ENCODE measurements around the gene EHMT1.
"Not testable (repeated sequence)": the region's sequence is repeated elsewhere in the genome, so short reads cannot be mapped to it uniquely, and the experiment has no call there.

Gene EHMT1

GRCh38 chr9:137789295-137789895 lies 170.6 kb downstream of the EHMT1 start:
- no peak for DNase-seq (ENCODE audit: extremely low spot score, insufficient read length, low read depth)
- FAIRE-seq, result no peak

DNA sequence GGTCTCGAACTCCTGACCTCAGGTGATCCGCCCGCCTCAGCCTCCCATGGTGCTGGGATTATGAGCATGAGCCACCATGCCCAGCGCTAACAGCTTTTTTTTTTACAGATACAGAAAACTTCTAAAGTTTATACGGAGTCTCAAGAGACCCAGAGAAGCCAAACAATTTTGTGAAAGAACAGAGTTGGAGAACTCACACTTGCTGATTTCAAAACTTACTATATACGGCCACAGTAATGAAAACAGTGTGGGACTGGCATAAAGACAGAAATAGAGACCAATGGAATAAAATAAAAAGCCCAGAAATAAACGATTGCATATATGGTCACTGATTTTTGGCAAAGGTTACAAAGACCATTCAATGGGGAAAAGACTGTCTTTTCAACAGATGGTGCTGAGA lies 173.1 kb downstream of the EHMT1 start:
- FAIRE-seq (no peak), DNase-seq (ENCODE audit: extremely low spot score, insufficient read length, low read depth) (no peak)

DNA sequence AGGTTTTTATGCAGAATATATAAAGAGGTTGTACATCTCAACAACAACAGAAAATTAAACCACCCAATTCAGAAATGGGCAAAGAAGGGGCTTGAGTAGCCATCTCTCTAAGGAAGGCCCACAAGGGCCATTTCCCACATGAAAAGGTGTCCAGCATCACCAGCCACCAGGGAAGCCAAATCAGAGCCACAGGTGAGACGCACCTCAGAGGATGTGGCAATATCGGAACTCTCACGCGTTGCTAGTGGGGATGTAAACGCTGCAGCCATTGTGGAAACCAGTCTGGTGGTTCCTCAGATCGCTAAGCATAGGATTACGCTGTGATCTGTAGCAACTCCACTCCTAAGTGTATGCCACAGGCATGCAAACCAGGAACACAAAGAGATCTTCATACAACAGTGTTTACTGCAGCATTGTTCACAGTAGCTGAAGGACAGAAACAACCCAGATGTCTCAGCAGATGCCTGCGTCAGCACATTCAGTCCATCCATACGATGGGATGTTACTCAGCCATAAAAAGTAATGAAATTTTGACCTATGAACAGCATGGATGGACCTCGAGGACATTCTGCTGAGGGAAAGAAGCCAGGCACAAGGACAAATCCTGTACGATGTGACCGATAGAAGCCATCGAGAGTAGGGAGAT lies 174.5 kb downstream of the EHMT1 start:
- FAIRE-seq (no peak), DNase-seq (ENCODE audit: extremely low spot score, insufficient read length, low read depth) (no peak)

GRCh38 chr9:137795156-137795666 lies 176.4 kb downstream of the EHMT1 start:
- FAIRE-seq, result no peak

GRCh38 chr9:137797206-137798120 lies 178.7 kb downstream of the EHMT1 start:
- FAIRE-seq (no peak), DNase-seq (ENCODE audit: extremely low spot score, insufficient read length, low read depth) (no peak)

More at GRCh38 chr9:137795156-137795666, 176.4 kb downstream of the EHMT1 start:
- DNase-seq (ENCODE audit: extremely low spot score, insufficient read length, low read depth), result no peak

DNA sequence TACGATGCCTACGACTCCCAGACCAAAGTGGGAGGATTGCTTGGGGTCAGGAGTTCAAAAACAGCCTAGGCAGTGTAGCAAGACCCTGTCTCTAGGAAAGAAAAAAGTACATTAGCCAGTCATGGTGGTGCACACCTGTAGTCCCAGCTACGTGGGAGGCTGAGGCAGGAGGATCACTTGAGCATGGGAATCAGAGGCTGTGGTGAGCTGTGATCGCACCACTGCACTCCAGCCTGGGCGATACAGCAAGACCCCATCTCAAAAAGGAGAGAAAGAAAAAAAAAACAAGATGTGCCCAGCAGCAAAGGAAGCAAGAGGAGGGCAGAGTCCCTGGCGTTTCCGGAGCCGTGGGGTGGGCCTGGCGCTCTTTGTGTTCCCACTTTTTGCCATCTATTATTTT lies 179.3 kb downstream of the EHMT1 start:
- FAIRE-seq (no peak), DNase-seq (ENCODE audit: extremely low spot score, insufficient read length, low read depth) (no peak)

DNA sequence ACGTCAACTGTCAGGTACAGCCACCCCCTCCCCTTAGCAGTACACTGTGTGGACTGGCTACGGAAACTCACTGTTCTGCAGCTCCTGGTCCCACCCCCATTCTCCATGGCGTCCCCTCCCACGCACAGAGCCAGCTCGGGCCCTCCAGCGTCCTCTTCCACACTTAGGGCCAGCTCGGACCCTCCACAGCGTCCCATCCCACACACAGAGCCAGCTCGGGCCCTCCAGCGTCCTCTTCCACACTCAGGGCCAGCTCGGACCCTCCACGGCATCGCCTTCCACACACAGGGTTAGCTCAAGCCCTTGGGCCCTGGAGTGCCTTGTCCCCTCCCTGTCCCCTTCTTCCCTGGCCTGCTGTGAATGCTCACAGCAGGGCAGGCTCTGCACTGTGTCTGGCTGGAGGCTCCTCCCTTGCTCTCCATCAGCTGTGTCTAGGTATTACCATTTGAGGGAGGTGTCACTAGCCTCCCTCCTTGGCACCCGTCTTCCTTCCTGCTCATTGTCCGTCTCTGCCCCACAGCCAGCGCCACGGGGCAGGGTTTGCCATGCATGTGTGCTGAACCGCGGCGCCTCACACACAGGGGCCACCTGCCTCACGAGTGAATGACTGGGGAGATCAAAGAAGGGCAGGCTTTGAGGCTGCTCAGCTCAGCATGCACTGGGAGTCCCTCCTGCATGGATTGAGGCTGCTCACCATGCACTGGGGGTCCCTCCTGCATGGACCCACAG lies 180.3 kb downstream of the EHMT1 start:
- no peak for FAIRE-seq
- DNase-seq (ENCODE audit: extremely low spot score, insufficient read length, low read depth), result no peak

DNA sequence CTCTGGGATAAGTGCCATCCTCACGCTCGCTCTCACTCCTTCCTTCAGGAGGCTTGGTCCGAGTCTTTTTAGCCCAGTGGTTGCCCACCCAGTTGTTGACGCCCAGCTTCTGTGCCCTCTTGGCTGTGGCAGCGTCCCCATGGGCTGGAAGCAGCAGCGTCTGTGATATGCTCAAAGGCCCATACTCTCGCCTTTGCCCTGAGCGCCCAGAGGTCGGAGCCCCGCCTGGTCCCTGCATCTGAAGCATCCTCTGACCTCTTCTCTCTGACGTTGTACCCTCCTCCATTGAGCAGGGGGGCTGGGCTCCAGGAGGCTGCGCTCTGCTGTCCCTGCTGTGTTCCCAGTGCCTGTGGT lies 180.8 kb downstream of the EHMT1 start:
- no peak for FAIRE-seq
- no peak for DNase-seq (ENCODE audit: extremely low spot score, insufficient read length, low read depth)

- DNase-seq (ENCODE audit: extremely low spot score, insufficient read length, low read depth) (no peak), FAIRE-seq (no peak)
Observed at GRCh38 chr9:137800196-137801022, 181.6 kb downstream of the EHMT1 start.

DNA sequence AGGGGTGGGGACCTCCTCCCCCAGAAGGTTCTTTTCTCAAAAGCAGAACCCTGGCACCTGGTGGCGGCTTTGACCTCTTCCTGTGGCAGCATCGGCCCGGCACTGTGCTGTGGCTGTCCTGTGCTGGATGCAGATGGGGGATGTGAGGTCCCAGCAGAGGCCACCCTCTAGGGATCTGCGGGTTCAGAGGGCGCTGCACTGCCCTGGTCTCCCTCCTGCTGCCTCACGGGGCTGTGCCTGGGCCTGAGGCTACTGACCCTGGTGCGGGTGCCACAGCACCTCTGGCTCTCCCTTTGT lies 182.2 kb downstream of the EHMT1 start:
- DNase-seq (ENCODE audit: extremely low spot score, insufficient read length, low read depth) (no peak), FAIRE-seq (no peak)

GRCh38 chr9:137802021-137802420 lies 183.2 kb downstream of the EHMT1 start:
- FAIRE-seq (no peak), DNase-seq (ENCODE audit: extremely low spot score, insufficient read length, low read depth) (no peak)

- no peak for FAIRE-seq
Observed at GRCh38 chr9:137802521-137803243, 183.9 kb downstream of the EHMT1 start.

DNA sequence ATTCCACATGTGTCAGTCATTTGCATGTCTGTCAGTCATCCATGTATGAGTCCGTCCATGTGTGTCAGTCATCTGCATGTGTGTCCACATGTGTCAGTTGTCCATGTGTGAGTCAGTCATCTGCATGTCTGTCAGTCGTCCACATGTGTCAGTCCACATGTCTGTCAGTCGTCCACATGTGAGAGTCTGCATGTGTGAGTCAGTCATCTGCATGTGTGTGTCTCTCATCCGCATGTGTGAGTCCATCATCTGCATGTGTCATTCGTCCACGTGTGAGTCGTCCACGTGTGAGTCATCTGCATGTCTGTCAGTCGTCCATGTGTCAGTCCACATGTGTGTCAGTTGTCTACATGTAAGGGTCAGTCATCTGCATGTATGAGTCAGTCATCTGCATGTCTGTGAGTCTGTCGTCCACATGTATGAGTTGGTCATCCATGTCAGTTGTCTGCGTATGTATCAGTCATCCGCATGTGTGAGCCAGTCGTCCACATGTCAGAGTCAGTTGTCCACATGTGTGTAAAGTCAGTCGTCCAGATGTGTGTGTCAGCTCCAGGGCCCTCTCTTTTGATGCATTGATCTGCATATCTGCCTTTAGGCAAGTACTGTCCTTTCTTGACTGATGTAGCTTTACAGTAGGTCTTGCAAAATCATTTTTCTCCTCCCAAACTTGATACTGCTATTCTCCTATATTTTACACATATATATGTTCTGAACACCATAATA lies 186.3 kb downstream of the EHMT1 start:
- DNase-seq (ENCODE audit: extremely low spot score, insufficient read length, low read depth) (no peak), FAIRE-seq (no peak)

More at GRCh38 chr9:137802521-137803243, 183.9 kb downstream of the EHMT1 start:
- no peak for DNase-seq (ENCODE audit: extremely low spot score, insufficient read length, low read depth)

- FAIRE-seq (no peak), DNase-seq (ENCODE audit: extremely low spot score, insufficient read length, low read depth) (no peak)
Observed at GRCh38 chr9:137807721-137808703, 189.2 kb downstream of the EHMT1 start.

DNA sequence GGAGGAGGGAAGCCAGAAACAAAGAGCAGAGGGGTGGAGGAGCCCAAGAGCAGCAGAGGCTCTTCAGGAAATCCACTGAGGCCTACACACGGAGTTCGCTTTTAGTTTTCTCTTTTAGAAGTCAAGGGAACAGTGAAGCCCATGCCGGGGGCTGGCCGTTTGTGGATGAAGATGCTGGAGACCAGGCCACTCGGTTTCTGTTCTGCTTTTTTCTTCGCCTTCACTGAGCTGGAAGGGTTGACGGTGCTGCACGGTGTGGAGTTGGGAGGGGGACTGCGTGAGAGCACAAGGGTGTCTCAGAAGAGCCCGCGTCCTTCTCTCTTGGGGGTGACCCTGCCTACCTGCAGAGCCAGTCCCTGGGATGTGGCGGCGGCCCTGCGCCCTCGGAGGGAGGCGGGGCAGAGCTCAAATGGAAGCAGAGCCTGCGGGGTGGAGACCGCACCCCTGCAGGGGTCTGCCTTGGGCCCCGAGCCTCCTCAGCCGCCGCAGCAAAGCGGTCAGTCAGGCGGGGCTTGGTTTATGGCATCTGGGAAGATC lies 190.3 kb downstream of the EHMT1 start:
- DNase-seq (ENCODE audit: extremely low spot score, insufficient read length, low read depth) (peak; percentile 28), FAIRE-seq (peak; percentile 54)

DNA sequence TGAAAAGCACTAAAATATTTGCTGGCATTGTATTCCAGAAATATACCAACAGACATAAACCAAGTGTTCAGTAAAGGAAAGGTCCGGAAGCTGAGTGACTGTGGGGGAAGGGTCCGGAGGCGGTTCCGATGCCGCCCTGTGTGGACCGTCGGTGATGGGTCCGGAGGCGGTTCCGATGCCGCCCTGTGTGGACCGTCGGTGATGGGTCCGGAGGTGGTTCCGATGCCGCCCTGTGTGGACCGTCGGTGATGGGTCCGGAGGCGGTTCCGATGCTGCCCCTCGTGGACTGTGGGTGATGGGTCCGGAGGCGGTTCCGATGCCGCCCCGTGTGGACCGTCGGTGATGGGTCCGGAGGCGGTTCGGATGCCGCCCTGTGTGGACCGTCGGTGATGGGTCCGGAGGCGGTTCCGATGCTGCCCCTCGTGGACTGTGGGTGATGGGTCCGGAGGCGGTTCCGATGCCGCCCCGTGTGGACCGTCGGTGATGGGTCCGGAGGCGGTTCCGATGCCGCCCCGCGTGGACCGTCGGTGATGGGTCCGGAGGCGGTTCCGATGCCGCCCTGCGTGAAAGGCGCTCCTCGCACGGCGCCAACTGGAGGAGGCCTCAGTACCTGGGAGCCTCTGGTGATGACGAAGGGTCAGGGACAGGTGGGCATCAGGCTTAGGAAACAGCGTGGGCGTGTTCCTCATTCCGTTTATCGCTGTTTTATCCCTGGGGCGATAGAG lies 191.1 kb downstream of the EHMT1 start:
- DNase-seq (ENCODE audit: extremely low spot score, insufficient read length, low read depth); FAIRE-seq: not testable (repeated sequence)

Data from GM18507 (cell line).